ENCODE data around the gene DYNC1H1.

- TF ChIP-seq ZNF33A (CRISPR knock-in tag; IDR thresholded peaks at IDR 0.05; ENCODE audit: borderline replicate concordance) (no peak), ZNF639 (CRISPR knock-in tag; conservative IDR thresholded peaks at IDR 0.05) (no peak), TGIF2 (CRISPR knock-in tag; IDR thresholded peaks at IDR 0.05) (no peak), NFKBIZ (CRISPR knock-in tag; IDR thresholded peaks at IDR 0.05) (no peak), EZH2 (conservative IDR thresholded peaks at IDR 0.05; ENCODE audit: low read depth, low read length) (no peak), ISL2 (CRISPR knock-in tag; IDR thresholded peaks at IDR 0.05) (no peak)
Measured at GRCh38 chr14:101965770-101966722, 1.7 kb downstream of the DYNC1H1 start.
